Ovary (tissue), 9 donors: Measurements from ENCODE around the gene PACS2. TPM values are rescaled to one million over a fixed set of nuclear protein-coding genes. Genes with fewer than 3 reads are reported as not detected.

ENCODE experiments used
- DNase-seq, 5 donors: peaks; one replicate each; pipeline ENCODE4 v3.0.0-alpha.2; 2019 to 2020
- H3K27ac ChIP-seq, 2 donors: fragments of 200-600 bp; one replicate each; pipeline versions ENCODE4 v1.5.1 to v1.8.0; 2019 to 2022
- H3K27me3 ChIP-seq: fragments of 200-600 bp; one replicate; pipeline ENCODE4 v1.8.0; 2022
- H3K36me3 ChIP-seq: fragments of 200-600 bp; sonication (generic); one replicate; pipeline ENCODE4 v1.5.1; 2019
- H3K4me1 ChIP-seq: one replicate; pipeline ENCODE4 v1.8.1; 2013; ENCODE audit warnings: mild to moderate bottlenecking, moderate library complexity; ENCODE audit not compliant: insufficient read depth
- H3K4me3 ChIP-seq: fragments of 200-600 bp; sonication (generic); one replicate; pipeline ENCODE4 v1.5.1; 2017
- H3K9me3 ChIP-seq, 2 donors: fragments of 200-600 bp in 1 of 2; sonication (generic) in 1 of 2; one replicate each; pipeline versions ENCODE4 v1.5.1 to v1.8.1; 2013 to 2019; ENCODE audit warnings: mild to moderate bottlenecking in 1 of 2, moderate library complexity in 1 of 2
- EP300 ChIP-seq: sonication (generic); formaldehyde crosslinking; IDR thresholded peaks from one replicate; pipeline ENCODE4 v1.6.1; 2017; ENCODE audit warnings: antibody characterized with exemption
- POLR2A ChIP-seq: fragments of 450-650 bp; IDR thresholded peaks from one replicate; pipeline ENCODE4 v1.6.1; 2017; ENCODE audit warnings: antibody characterized with exemption, mild to moderate bottlenecking, moderate library complexity
- WGBS, 3 donors: extraction: QIAGEN DNeasy Blood & Tissue Kit in 1 of 3; methylation state at CpG; one replicate each; pipeline versions ENCODE4 v1.1.5 to v1.1.7; 2013 to 2017; 5-methylcytosine and 5-hydroxymethylcytosine counted together
- intact Hi-C, 4 donors: fragments of 100-400 bp; cut with DNase I; formaldehyde crosslinking; loops; one replicate each; pipeline versions ENCODE4 v1.11.0 to v1.15.1; 2022 to 2023
- polyA plus RNA-seq, 2 donors: library from polyadenylated mRNA; stranded (reverse); fragments of 200-250 nt in 1 of 2; fragments of 350-450 nt in 1 of 2; fragmentation: Illumina TruSeq in 1 of 2; extraction: RNeasy Lipid Tissue Mini Kit (QIAGEN cat#74804) in 1 of 2; gene quantifications; one replicate each; pipeline ENCODE4 v1.2.3, GENCODE V29; 2013 to 2014
- total RNA-seq, 7 donors: library from RNA; depleted of rRNA in 2 of 7; stranded (reverse); fragments of >200 nt in 2 of 7; fragmentation: NEBNext Ultra II Directional in 3 of 7; extraction: Animal tissue kit (Norgen Biotek cat#: 25700) in 3 of 7; gene quantifications; one replicate each; pipeline versions ENCODE4 v1.1.0 to v1.2.4, GENCODE V29; 2016 to 2023
- TF ChIP-seq, protein P1 (sequence below), 3 donors: fragments of 450-650 bp in 2 of 3; fragments of 200-600 bp in 1 of 3; IDR thresholded peaks; one replicate each; pipeline versions ENCODE4 v1.5.1 to v1.8.0; 2016 to 2022; ENCODE audit warnings: antibody characterized with exemption in 3 of 3, mild to moderate bottlenecking in 1 of 3
- donor health status: DM: no; HTN: no; CAD: no; lungs with moderate emphysema.
- donor health status: DM: no; HTN: no; CAD: no.
- donor health status: Bipolar disorder and iron deficiency.
- donor health status: DM: yes; HTN: yes; CAD: no.
- donor health status: DM: no; HTN: no; CAD: no.
- donor health status: DM: yes; HTN: yes; CAD: no.

Gene PACS2
- total and polyA plus RNA-seq, 9 donors, result 21.2 to 91.9 (median 60.6) TPM

DNA sequence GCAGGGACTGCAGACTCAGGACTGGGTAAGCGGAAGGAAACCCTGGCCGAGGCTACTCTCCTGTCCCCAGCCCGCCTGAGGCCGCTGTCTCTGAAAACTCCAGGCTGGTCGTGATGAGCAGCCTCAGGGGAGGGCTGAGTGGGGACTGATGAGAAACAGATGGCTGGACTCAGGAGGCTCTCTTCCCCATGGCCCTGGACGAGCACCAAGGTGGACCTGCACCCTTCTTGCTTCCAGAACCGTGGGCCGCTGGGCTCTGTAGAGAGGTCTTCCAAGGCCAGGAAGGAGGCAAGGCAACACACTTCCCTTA lies 84.9 kb downstream of the PACS2 start:
- Histone ChIP-seq H3K27ac (no peak overlapping the region), H3K27me3 (no peaks in the 10 kb centered on the region), H3K9me3 (no peaks in the 10 kb centered on the region), H3K4me1 (peaks cover 13% of the 10 kb centered on the region), H3K36me3 (no peaks in the 10 kb centered on the region), H3K4me3 (no peak overlapping the region)
- intact Hi-C loops, result no loop called here
- WGBS, 3 donors, result 88 to 93% (median 88%) methylated on average over 8 of the region's 8 CpGs
- TF ChIP-seq EP300 (no peak), POLR2A (no peak)
- TF ChIP-seq, protein P1, sequence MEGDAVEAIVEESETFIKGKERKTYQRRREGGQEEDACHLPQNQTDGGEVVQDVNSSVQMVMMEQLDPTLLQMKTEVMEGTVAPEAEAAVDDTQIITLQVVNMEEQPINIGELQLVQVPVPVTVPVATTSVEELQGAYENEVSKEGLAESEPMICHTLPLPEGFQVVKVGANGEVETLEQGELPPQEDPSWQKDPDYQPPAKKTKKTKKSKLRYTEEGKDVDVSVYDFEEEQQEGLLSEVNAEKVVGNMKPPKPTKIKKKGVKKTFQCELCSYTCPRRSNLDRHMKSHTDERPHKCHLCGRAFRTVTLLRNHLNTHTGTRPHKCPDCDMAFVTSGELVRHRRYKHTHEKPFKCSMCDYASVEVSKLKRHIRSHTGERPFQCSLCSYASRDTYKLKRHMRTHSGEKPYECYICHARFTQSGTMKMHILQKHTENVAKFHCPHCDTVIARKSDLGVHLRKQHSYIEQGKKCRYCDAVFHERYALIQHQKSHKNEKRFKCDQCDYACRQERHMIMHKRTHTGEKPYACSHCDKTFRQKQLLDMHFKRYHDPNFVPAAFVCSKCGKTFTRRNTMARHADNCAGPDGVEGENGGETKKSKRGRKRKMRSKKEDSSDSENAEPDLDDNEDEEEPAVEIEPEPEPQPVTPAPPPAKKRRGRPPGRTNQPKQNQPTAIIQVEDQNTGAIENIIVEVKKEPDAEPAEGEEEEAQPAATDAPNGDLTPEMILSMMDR (IDR thresholded peaks at IDR 0.05), result no peak
- DNase-seq, result no peak

DNA sequence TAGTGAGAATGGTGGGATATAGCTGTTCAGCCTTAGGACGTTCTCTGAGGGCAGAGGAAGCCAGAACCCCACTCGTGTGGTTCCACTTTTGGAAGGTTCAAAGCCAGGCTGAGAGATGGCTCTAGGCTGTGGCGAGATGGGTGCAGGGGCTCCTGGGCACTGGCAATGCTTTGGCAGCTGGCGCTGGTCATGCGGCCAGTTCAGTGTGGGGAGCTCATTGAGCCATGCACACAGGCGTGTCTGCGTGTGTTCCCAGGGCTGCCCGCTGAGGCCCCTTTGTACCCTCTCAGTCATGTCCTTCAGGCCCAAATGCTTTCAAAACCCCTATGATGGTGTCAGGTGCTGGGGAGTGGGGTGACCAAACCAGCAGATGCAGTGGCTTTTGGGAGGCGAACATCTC lies 85.5 kb downstream of the PACS2 start:
- no peak overlapping the region for H3K27ac ChIP-seq
- intact Hi-C loops, result no loop called here
- no peaks in the 10 kb centered on the region for H3K27me3 ChIP-seq
- no peak for DNase-seq
- H3K4me1 ChIP-seq, result peaks cover 13% of the 10 kb centered on the region
- 96 to 99% (median 99%) methylated on average over 9 of the region's 9 CpGs for WGBS, 3 donors
- TF ChIP-seq POLR2A, result no peak
- TF ChIP-seq EP300, result no peak
- TF ChIP-seq, protein P1 (IDR thresholded peaks at IDR 0.05), result no peak
- no peak overlapping the region for H3K4me3 ChIP-seq
- H3K36me3 ChIP-seq, result no peaks in the 10 kb centered on the region
- H3K9me3 ChIP-seq, result no peaks in the 10 kb centered on the region

DNA sequence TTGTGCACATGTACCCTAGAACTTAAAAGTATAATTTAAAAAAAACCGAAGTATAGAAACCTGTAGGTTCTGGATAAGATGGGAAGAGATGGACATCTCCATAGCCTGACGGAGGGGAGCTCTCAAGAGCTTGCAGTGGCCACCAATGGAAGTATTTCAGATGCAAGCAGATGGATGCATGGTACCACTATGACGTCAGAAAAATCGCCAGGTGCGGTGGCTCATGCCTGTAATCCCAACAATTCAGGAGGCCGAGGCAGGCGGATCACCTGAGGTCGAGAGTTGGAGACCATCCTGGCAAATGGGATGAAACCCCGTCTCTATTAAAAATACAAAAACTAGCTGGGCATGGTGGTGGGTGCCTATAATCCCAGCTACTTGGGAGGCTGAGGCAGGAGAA lies 87.2 kb downstream of the PACS2 start:
- no peak overlapping the region for H3K27ac ChIP-seq
- H3K4me1 ChIP-seq, result peaks cover 13% of the 10 kb centered on the region
- WGBS, 3 donors, result 95 to 98% (median 97%) methylated on average over 9 of the region's 9 CpGs
- no peaks in the 10 kb centered on the region for H3K9me3 ChIP-seq
- no peak for DNase-seq
- H3K36me3 ChIP-seq, result no peaks in the 10 kb centered on the region
- intact Hi-C loops, result no loop called here
- H3K27me3 ChIP-seq, result no peaks in the 10 kb centered on the region
- H3K4me3 ChIP-seq, result no peak overlapping the region
- TF ChIP-seq, protein P1 (IDR thresholded peaks at IDR 0.05), result no peak
- no peak for TF ChIP-seq POLR2A
- no peak for TF ChIP-seq EP300

DNA sequence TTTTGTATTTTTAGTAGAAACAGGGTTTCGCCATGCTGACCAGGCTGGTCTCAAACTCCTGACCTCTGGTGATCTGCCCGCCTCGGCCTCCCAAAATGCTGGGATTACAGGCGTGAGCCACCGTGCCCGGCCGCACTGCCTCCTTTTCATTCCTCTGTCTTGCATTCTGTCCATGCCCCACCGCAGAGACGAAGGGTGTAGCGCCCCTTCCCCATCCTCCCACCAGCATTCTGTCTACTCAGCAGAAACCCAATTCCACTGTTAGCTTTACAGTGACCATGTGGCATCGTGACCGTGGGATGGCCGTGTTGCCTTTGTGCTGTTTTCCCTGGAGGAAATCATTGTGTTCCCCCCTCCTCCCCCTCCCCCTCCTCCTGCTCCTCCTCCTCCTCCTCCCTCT lies 94.0 kb downstream of the PACS2 start:
- Histone ChIP-seq H3K9me3 (no peaks in the 10 kb centered on the region), H3K4me1 (peaks cover 2% of the 10 kb centered on the region), H3K27me3 (no peaks in the 10 kb centered on the region), H3K36me3 (no peaks in the 10 kb centered on the region), H3K27ac (no peak overlapping the region), H3K4me3 (no peak overlapping the region)
- no peak for TF ChIP-seq EP300
- TF ChIP-seq, protein P1 (IDR thresholded peaks at IDR 0.05), result no peak
- TF ChIP-seq POLR2A, result no peak
- intact Hi-C loops, result no loop called here
- WGBS, 3 donors, result 75 to 79% (median 78%) methylated on average over 13 of the region's 13 CpGs
- no peak for DNase-seq

DNA sequence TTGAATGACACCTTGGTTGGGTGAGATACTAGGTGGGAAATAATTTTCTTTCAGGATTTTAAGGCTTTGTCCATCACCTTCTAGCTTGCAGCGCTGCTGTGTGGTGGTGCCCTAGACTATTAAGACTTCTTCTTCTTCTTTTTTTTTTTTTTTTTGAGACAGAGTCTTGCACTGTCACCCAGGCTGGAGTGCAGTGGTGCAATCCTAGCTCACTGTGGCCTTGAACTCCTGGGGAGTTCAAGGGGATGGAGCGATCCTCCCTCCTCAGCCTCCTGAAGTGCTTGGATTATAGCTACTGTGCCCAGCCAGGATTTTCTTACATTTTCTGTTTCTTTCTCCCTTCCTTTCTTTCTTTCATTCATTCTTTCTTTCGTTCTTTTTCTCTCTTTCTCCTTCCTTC lies 94.8 kb downstream of the PACS2 start:
- H3K4me1 ChIP-seq, result peaks cover 2% of the 10 kb centered on the region
- no peak overlapping the region for H3K27ac ChIP-seq
- no peaks in the 10 kb centered on the region for H3K36me3 ChIP-seq
- WGBS, 3 donors, result 61 to 70% (median 68%) methylated on average over 3 of the region's 3 CpGs
- H3K9me3 ChIP-seq, result no peaks in the 10 kb centered on the region
- H3K4me3 ChIP-seq, result no peak overlapping the region
- no peak for DNase-seq
- intact Hi-C loops, result no loop called here
- TF ChIP-seq, protein P1 (IDR thresholded peaks at IDR 0.05), result no peak
- TF ChIP-seq EP300 (no peak), POLR2A (no peak)
- H3K27me3 ChIP-seq, result no peaks in the 10 kb centered on the region
